A172 (cell line): ENCODE measurements around the gene STMND1. TPM values are rescaled to one million over a fixed set of nuclear protein-coding genes. Genes with fewer than 3 reads are reported as not detected.

Experiments used
- DNase-seq: peaks from one replicate; pipeline ENCODE4 v3.0.0-alpha.2; 2015; ENCODE audit warnings: low spot score
- total RNA-seq: library from RNA; depleted of rRNA; stranded (reverse); fragments of >200 nt; shearing (Covaris generic); gene quantifications from 2 replicates; pipeline ENCODE4 v1.2.3, GENCODE V29; 2014; rRNA removed

STMND1 gene
- total RNA-seq, 1 experiment from 2014 or later, result not detected

- DNase-seq, result no peak
These were observed 57.4 kb downstream of the STMND1 start for GRCh38 chr6:17159240-17159639.

- DNase-seq, result no peak
These were observed 59.2 kb downstream of the STMND1 start for GRCh38 chr6:17161076-17161475.

- DNase-seq, result no peak
These were observed 63.5 kb downstream of the STMND1 start for GRCh38 chr6:17165383-17165782.

- DNase-seq, result peak; percentile 48
These were observed 65.6 kb downstream of the STMND1 start for GRCh38 chr6:17167327-17167979.

GRCh38 chr6:17169291-17169690 is 67.4 kb downstream of the STMND1 start:
- no peak for DNase-seq

GRCh38 chr6:17169711-17170110 is 67.9 kb downstream of the STMND1 start:
- DNase-seq, result no peak

GRCh38 chr6:17172836-17173470 is 71.1 kb downstream of the STMND1 start:
- no peak for DNase-seq

GRCh38 chr6:17178326-17178725 is 76.5 kb downstream of the STMND1 start:
- no peak for DNase-seq

- DNase-seq, result peak; percentile 52
These were observed 77.1 kb downstream of the STMND1 start for GRCh38 chr6:17178754-17179529.

- DNase-seq, result peak; percentile 38
These were observed 77.8 kb downstream of the STMND1 start for GRCh38 chr6:17179530-17180073.

Other genes starting within 250 kb of the STMND1 start
- gene RBM24, start 179.3 kb downstream of the STMND1 start, total RNA-seq, result 13.2 and 14.5 TPM in 2 replicates